Measurements from ENCODE around the gene NOS1.
A peak's percentile ranks its signal among the peaks of the same experiment; 100 is the strongest.
"Not testable (repeated sequence)": the region's sequence is repeated elsewhere in the genome, so short reads cannot be mapped to it uniquely, and the experiment has no call there.

NOS1 gene

DNA sequence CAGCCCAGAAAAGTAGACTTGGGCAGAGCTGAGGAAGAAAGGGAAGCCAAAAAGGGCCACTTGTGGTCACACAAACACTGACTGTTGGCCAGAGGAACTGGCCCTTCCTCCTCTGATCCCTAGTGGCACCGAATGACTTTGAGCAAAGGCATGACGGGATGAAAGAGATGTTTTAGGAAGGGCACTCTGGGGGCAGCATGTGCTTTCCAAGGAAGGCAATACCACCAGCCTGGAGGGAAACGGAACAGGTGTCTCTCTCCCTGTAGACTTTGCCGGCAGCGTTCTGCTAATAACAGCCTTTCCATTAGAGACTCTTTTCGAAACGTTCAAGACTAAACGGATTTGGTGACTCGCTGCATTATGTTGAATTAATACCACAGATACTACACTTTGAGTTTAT lies 158.9 kb downstream of the NOS1 start:
- DNase-seq: no peak

GRCh38 chr12:117202033-117202432 lies 159.4 kb downstream of the NOS1 start:
- no peak for DNase-seq

DNA sequence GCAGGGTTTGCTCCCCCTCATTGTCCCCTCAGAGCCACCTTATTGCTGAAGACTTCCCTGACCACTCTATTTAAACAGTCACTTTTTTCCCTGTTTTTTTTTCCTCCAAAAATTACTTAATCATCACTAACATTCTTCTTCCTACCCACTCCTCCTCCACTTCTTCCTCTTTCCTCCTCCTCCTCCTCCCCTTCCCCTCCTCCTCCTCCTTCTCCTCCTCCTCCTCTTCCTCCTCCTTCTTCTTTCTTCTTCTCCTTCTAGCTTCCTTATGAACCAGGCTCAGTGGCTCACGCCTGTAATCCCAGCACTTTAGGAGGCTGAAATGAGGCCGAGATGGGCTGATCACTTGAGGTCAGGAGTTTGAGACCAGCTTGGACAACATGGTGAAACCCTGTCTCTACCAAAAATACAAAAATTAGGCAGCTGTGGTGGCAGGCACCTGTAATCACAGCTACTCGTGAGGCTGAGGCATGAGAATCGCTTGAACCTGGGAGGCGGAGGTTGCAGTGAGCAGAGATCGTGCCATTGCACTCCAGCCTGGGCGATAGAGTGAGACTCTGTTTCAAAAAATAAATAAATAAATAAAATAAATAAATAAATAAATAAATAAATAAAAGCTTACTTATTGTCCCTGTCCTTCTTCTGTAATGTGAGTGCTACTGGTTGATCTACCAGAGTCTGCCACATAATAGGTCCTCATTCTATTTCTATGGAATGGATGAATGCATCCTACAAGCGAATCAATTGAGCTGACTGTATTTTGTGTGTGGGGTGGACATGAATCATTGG lies 161.3 kb downstream of the NOS1 start:
- not testable (repeated sequence) for DNase-seq

DNA sequence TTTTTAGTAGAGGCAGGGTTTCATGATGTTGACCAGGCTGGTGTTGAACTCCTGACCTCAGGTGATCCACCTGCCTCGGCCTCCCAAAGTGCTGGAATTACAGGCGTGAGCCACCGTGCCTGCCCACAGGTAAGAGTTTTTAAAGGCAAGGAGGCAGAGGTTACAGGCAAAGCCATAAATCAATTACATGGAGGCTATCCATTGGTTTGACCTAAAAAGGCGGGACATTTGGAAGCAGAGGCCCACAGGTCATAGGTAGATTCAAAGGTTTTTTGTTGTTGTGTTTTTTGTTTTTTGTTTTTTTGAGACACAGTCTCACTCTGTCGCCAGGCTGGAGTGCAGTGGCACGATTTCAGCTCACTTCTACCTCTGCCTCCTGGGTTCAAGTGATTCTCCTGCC lies 165.1 kb downstream of the NOS1 start:
- DNase-seq: not testable (repeated sequence)

DNA sequence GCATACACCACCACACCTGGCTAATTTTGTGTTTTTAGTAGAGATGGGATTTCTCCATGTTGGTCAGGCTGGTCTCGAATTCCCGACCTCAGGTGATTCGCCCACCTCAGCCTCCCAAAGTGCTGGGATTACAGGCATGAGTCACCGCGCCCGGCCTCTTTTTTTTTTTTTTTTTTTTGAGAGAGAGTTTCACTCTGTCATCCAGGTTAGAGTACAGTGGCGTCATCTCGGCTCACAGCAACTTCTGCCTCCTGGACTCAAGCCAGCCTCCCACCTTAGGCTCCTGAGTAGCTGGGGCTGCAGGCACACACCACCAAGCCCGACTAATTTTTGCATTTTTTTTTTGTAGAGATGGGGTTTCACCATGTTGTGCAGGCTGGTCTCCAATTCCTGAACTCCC lies 166.4 kb downstream of the NOS1 start:
- DNase-seq: not testable (repeated sequence)

- no peak for DNase-seq
Observed at GRCh38 chr12:117193903-117194302, 167.5 kb downstream of the NOS1 start.

GRCh38 chr12:117192581-117192980 lies 168.8 kb downstream of the NOS1 start:
- DNase-seq: not testable (repeated sequence)

GRCh38 chr12:117192057-117192456 lies 169.4 kb downstream of the NOS1 start:
- no peak for DNase-seq

- DNase-seq: peak; percentile 95
Observed at GRCh38 chr12:117190210-117190781, 171.1 kb downstream of the NOS1 start, which contains the start of gene FBXO21. Gene FBXO21 (minus strand): TSS chr12:117190470. CDS start chr12:117190456, 14 bp downstream.

DNA sequence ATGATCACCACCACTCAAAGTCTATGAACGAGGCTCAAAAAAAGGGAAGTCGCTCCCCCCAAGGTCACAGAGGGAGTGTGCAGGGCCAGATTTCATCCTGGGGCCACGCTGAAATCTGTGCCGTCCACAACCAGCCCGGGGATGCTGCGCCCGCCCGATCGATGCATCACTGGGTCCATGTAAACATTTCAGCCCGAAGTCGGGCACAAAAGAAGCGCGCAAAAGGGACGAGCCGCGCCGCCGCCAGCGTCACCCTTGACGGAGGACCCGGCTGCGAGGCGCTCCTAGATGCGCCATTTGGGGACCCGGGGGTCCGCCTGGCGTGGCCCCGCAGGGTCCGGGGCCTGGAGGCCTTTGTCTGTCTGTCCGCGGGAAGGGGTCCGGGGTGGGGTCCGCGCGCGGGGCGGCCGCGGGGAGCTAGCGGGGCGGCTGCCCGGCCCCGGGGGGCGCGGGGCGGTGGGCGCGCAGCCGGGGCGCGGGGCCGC lies 171.7 kb downstream of the NOS1 start:
- no peak for DNase-seq

DNA sequence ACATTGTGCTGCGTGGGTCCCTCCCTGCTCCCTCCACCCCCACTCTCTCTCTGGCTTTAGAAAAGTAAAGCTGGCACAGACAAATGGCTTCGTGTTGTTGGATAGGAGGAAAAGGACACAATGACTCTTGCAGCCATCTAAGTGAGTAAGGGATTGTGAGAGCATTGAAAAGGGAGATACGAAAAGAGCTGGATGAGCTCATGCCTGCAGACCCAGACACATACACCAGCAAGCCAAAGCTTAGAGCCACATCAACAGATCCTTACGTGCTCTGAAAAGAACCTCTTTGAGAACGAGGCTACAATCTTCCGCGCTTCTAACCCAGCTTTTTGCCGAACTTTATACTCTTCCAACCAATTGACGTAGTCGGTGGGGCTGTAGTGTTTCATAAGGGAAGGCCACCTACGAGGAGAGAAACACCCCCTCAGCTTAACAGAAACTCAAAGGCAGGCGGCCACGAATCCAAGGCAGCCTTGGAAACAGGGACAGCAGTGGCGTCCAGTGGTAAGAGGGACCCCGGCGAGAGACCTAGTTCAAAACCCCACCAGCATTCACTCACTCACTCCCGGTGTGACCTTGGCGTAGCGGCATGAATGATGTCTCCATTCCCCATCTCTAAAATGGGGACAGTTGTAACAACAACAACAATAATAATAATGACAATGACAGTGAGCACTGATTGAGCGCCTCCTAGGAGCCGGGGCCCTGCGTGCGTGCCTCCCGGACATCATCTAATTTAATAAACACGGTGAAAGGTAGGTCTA lies 172.3 kb downstream of the NOS1 start:
- no peak for DNase-seq

GRCh38 chr12:117188121-117188665 lies 173.2 kb downstream of the NOS1 start:
- DNase-seq: no peak

DNA sequence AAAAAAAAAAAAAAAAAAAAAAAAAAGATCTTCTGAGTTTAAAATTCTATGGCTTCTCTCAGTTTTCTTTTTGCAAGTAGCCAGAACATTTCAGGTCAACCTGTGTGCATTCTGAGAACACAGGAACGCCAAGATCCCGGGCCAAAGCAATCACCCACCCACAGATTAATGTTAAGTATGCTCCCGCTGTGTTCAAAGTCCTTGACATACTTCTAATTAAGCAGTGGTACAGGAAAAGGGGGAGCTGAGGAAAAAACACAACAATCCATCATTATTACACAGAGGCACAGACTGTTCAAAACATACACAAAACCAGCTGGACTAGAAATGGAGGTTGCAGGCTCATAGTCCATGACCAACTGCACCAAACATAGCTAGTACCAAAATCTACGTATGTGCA lies 174.0 kb downstream of the NOS1 start:
- peak; percentile 18 for DNase-seq

- no peak for DNase-seq
Observed at GRCh38 chr12:117182866-117183265, 178.6 kb downstream of the NOS1 start.

DNA sequence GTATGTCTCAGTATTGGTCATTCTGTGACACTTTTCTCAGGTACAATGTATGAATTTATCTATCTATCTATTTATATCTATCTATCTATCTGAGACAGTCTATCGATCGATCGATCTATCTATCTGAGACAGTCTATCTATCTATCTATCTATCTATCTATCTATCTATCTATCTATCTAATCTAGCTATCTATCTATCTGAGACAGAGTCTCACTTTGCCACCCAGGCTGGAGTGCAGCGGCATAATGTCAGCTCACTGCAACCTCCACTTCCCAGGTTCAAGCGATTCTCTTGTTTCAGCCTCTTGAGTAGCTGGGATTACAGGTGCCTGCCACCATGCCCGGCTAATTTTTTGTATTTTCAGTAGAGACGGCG lies 180.0 kb downstream of the NOS1 start:
- DNase-seq: not testable (repeated sequence)

DNA sequence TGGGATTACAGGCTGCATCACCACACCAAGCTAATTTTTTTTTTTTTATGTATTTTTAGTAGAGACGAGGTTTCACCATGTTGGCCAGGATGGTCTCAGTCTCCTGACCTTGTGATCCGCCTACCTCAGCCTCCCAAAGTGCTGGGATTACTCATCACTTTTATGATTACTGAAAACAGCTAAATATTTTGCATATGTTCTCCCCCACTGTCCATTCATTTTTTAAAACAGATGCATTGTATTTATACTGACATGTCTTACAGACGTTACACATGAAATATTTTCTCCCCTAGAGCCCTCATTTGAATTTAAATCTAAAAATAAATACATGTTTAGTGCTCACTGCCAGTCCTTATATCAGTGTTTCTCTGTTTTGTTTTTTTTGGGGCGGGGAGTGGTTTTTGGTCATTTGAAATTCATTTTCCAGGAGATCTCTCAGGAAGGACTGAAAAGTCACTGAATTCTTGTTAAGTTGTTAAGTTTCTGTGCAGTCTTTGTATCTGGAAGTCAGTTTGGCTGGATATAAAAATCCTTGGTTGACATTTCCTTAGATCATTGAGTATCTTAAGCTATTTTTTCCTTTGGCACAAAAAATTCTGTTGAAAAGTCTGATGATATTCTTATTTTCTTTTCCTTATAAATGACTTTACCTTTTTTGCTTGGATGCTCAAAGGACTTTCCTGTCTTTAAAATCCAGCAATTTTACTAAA lies 180.5 kb downstream of the NOS1 start:
- DNase-seq: no peak

DNA sequence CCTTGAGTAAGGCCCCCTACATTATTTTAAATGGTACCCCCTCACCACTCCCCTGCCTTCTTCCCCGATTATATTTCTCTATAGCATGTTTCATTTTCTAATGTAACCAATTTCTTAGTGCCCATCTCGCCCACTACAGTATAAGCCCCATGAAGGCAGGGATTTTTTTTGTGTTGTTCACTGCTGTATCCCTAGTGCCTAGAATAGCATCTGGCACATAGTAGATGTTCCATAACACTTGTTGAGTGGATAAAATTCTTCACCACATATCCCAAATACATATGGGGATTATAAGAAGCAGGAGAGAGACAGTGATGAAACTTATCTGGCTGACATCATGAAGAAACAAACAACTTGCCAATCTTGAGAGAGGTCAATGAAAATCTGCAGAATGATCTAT lies 182.7 kb downstream of the NOS1 start:
- DNase-seq: no peak

DNA sequence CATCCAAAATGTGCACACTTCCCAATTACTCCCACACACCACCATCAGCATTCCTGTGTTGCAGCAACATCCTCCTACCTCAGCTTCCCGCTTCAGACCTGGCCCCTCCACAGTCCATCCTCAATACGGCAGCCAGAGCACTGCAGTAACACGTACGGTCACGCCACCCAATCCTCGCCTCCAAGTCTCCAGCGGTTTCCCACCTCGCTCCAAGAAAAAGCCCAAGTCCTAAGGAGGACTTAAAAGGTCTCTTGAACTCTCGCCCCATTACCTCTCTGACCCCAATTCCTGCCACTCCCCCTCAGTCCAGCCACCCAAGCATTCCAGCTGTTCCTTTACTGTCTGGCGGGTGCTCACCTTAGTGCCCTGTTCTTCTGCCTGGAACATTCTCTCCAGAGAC lies 183.1 kb downstream of the NOS1 start:
- no peak for DNase-seq

- DNase-seq: no peak
Observed at GRCh38 chr12:117172168-117172567, 189.3 kb downstream of the NOS1 start.

DNA sequence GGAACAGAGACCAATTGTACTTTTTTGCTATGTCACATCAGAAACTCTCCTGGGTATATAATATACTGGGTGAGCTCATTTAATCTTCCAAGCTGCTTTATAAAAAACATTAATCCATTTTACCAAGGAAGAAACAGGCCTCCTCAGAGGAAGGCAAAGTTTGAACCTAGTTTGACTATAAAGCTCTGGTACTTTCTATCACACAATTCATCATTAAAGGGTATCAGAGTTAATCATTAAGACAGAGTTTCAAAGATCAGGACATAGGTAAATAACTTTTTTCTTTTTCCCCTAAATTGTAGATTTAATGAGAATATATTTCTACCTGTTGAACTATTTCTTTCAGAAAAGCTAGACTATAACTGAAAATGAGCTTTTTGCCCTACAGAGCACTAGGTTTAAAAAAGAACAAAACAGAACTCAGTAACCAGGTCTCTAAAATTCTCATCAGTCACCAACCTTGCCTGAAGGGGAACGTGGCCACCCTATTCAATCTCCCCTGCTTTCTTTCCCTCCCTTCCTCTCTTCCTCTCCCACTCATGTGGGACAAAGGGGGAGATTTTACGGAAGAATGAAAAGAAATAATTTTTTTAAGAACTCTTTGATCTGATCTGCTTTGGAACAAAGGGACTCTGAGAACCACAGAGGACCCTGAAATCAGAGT lies 189.8 kb downstream of the NOS1 start:
- no peak for DNase-seq

GRCh38 chr12:117169548-117169947 lies 191.9 kb downstream of the NOS1 start:
- DNase-seq: no peak

- DNase-seq: no peak
Observed at GRCh38 chr12:117168976-117169375, 192.4 kb downstream of the NOS1 start.

All from NCI-H2227 treated with DMSO at 0.1 percent for 48 hours (cell line).